ENCODE results near the gene NNAT. TPM values are rescaled to one million over a fixed set of nuclear protein-coding genes. Genes with fewer than 3 reads are reported as not detected.
"Not testable (repeated sequence)": the region's sequence is repeated elsewhere in the genome, so short reads cannot be mapped to it uniquely, and the experiment has no call there.

Gene NNAT
- total and polyA plus RNA-seq, 2 experiments from 2014 or later, result 0.90 TPM; not detected in 1

- Histone ChIP-seq H3K9ac (no peak overlapping the region), H3K36me3 (ENCODE audit: low read depth) (no peaks in the 10 kb centered on the region), H3K4me1 (ENCODE audit: insufficient read depth) (no peaks in the 10 kb centered on the region), H3K4me2 (ENCODE audit: unreplicated experiment) (no peak overlapping the region), H4K20me1 (ENCODE audit: insufficient read depth) (no peaks in the 10 kb centered on the region), H3K9me3 (ENCODE audit: low read depth) (no peaks in the 10 kb centered on the region), H3K4me3 (no peak overlapping the region), H3K79me2 (ENCODE audit: insufficient read depth) (no peaks in the 10 kb centered on the region), H3K9me2 (ENCODE audit: insufficient read depth) (no peaks in the 10 kb centered on the region), H3K27ac (no peak overlapping the region), H3F3A (ENCODE audit: insufficient read depth) (no peaks in the 10 kb centered on the region), H3K27me3 (replicated peaks; ENCODE audit: insufficient read depth) (no peaks in the 10 kb centered on the region; the same call in none of the 2 replicates), H2AFZ (no peak overlapping the region)
- DNase-seq, result peak; percentile 79
- WGBS, 2 experiments (ENCODE audit: low coverage in 1 of 2, low lambda C conversion rate in 2 of 2, missing lambda C conversion rate in 2 of 2), result 57% methylated on average over 5 of the region's 5 CpGs
- in situ Hi-C loops (cut with MboI), result no loop called here
- TF ChIP-seq EZH2phosphoT487 (IDR thresholded peaks at IDR 0.05; ENCODE audit: insufficient read depth, low read depth) (no peak), EZH2 (IDR thresholded peaks at IDR 0.05; ENCODE audit: insufficient read depth, poor library complexity, severe bottlenecking) (no peak)
Observed at GRCh38 chr20:37538003-37538402, 17.0 kb downstream of the NNAT start.

GRCh38 chr20:37539424-37539823, 18.4 kb downstream of the NNAT start:
- H3K4me2 ChIP-seq (ENCODE audit: unreplicated experiment), result no peak overlapping the region
- TF ChIP-seq EZH2phosphoT487 (IDR thresholded peaks at IDR 0.05; ENCODE audit: insufficient read depth, low read depth) (no peak), EZH2 (IDR thresholded peaks at IDR 0.05; ENCODE audit: insufficient read depth, poor library complexity, severe bottlenecking) (no peak)
- H3K36me3 ChIP-seq (ENCODE audit: low read depth), result no peaks in the 10 kb centered on the region
- 59 to 66% methylated on average over 4 of the region's 4 CpGs for WGBS, 2 experiments (ENCODE audit: low coverage in 1 of 2, low lambda C conversion rate in 2 of 2, missing lambda C conversion rate in 2 of 2)
- no peaks in the 10 kb centered on the region; the same call in 1 of the 2 replicates for H3F3A ChIP-seq (ENCODE audit: insufficient read depth)
- H3K9ac ChIP-seq, result no peak overlapping the region
- H3K9me2 ChIP-seq (ENCODE audit: insufficient read depth), result no peaks in the 10 kb centered on the region
- no peaks in the 10 kb centered on the region for H3K9me3 ChIP-seq (ENCODE audit: low read depth)
- no peak overlapping the region for H3K4me3 ChIP-seq
- no peaks in the 10 kb centered on the region for H4K20me1 ChIP-seq (ENCODE audit: insufficient read depth)
- no peaks in the 10 kb centered on the region for H3K4me1 ChIP-seq (ENCODE audit: insufficient read depth)
- H2AFZ ChIP-seq, result no peak overlapping the region
- H3K79me2 ChIP-seq (ENCODE audit: insufficient read depth), result no peaks in the 10 kb centered on the region
- in situ Hi-C loops (cut with MboI), result no loop called here
- H3K27ac ChIP-seq, result no peak overlapping the region
- no peaks in the 10 kb centered on the region; the same call in none of the 2 replicates for H3K27me3 ChIP-seq (replicated peaks; ENCODE audit: insufficient read depth)
- no peak for DNase-seq

- no peaks in the 10 kb centered on the region for H3K79me2 ChIP-seq (ENCODE audit: insufficient read depth)
- in situ Hi-C loops (cut with MboI), result no loop called here
- H3K9me2 ChIP-seq (ENCODE audit: insufficient read depth), result no peaks in the 10 kb centered on the region
- H3K36me3 ChIP-seq (ENCODE audit: low read depth), result no peaks in the 10 kb centered on the region
- 79 to 87% methylated on average over 5 of the region's 5 CpGs for WGBS, 2 experiments (ENCODE audit: low coverage in 1 of 2, low lambda C conversion rate in 2 of 2, missing lambda C conversion rate in 2 of 2)
- H3K27ac ChIP-seq, result no peak overlapping the region
- DNase-seq, result no peak
- H2AFZ ChIP-seq, result no peak overlapping the region
- H4K20me1 ChIP-seq (ENCODE audit: insufficient read depth), result no peaks in the 10 kb centered on the region
- H3K9me3 ChIP-seq (ENCODE audit: low read depth), result no peaks in the 10 kb centered on the region
- no peaks in the 10 kb centered on the region; the same call in 1 of the 2 replicates for H3F3A ChIP-seq (ENCODE audit: insufficient read depth)
- no peaks in the 10 kb centered on the region for H3K4me1 ChIP-seq (ENCODE audit: insufficient read depth)
- no peak overlapping the region for H3K4me3 ChIP-seq
- H3K27me3 ChIP-seq (replicated peaks; ENCODE audit: insufficient read depth), result no peaks in the 10 kb centered on the region; the same call in none of the 2 replicates
- no peak overlapping the region for H3K9ac ChIP-seq
- no peak overlapping the region for H3K4me2 ChIP-seq (ENCODE audit: unreplicated experiment)
- no peak for TF ChIP-seq EZH2 (IDR thresholded peaks at IDR 0.05; ENCODE audit: insufficient read depth, poor library complexity, severe bottlenecking)
- TF ChIP-seq EZH2phosphoT487 (IDR thresholded peaks at IDR 0.05; ENCODE audit: insufficient read depth, low read depth), result no peak
Observed at GRCh38 chr20:37540001-37540400, 19.0 kb downstream of the NNAT start.

- 23 to 28% methylated on average over 1 of the region's 1 CpG for WGBS, 2 experiments (ENCODE audit: low coverage in 1 of 2, low lambda C conversion rate in 2 of 2, missing lambda C conversion rate in 2 of 2)
- H4K20me1 ChIP-seq (ENCODE audit: insufficient read depth); H2AFZ ChIP-seq; H3K27ac ChIP-seq; H3K4me3 ChIP-seq; H3K27me3 ChIP-seq (replicated peaks; ENCODE audit: insufficient read depth); H3K9me2 ChIP-seq (ENCODE audit: insufficient read depth); H3K9me3 ChIP-seq (ENCODE audit: low read depth); H3K36me3 ChIP-seq (ENCODE audit: low read depth); H3K79me2 ChIP-seq (ENCODE audit: insufficient read depth); DNase-seq; H3K4me1 ChIP-seq (ENCODE audit: insufficient read depth); H3F3A ChIP-seq (ENCODE audit: insufficient read depth); H3K9ac ChIP-seq; in situ Hi-C loops (cut with MboI); H3K4me2 ChIP-seq (ENCODE audit: unreplicated experiment): not testable (repeated sequence)
Observed at GRCh38 chr20:37540838-37541237, 19.8 kb downstream of the NNAT start.

GRCh38 chr20:37541326-37541725, 20.3 kb downstream of the NNAT start:
- peaks cover 5% of the 10 kb centered on the region for H3K27me3 ChIP-seq (replicated peaks; ENCODE audit: insufficient read depth)
- no peaks in the 10 kb centered on the region for H3K79me2 ChIP-seq (ENCODE audit: insufficient read depth)
- H3K4me2 ChIP-seq (ENCODE audit: unreplicated experiment), result no peak overlapping the region
- H3K36me3 ChIP-seq (ENCODE audit: low read depth), result no peaks in the 10 kb centered on the region
- no peaks in the 10 kb centered on the region for H3K9me3 ChIP-seq (ENCODE audit: low read depth)
- no peak for DNase-seq
- 81 to 89% methylated on average over 5 of the region's 5 CpGs for WGBS, 2 experiments (ENCODE audit: low coverage in 1 of 2, low lambda C conversion rate in 2 of 2, missing lambda C conversion rate in 2 of 2)
- H2AFZ ChIP-seq, result no peak overlapping the region
- H3K4me1 ChIP-seq (ENCODE audit: insufficient read depth), result no peaks in the 10 kb centered on the region
- H3K9me2 ChIP-seq (ENCODE audit: insufficient read depth), result no peaks in the 10 kb centered on the region
- H3K27ac ChIP-seq, result no peak overlapping the region
- in situ Hi-C loops (cut with MboI), result no loop called here
- no peaks in the 10 kb centered on the region; the same call in 1 of the 2 replicates for H3F3A ChIP-seq (ENCODE audit: insufficient read depth)
- no peak overlapping the region for H3K4me3 ChIP-seq
- TF ChIP-seq EZH2 (IDR thresholded peaks at IDR 0.05; ENCODE audit: insufficient read depth, poor library complexity, severe bottlenecking) (no peak), EZH2phosphoT487 (IDR thresholded peaks at IDR 0.05; ENCODE audit: insufficient read depth, low read depth) (no peak)
- H4K20me1 ChIP-seq (ENCODE audit: insufficient read depth), result no peaks in the 10 kb centered on the region
- no peak overlapping the region for H3K9ac ChIP-seq

Measured in GM23248 (cell line).